Measurements from ENCODE around the gene GMPS. TPM values are rescaled to one million over a fixed set of nuclear protein-coding genes. Genes with fewer than 3 reads are reported as not detected.

GMPS gene
- total RNA-seq, 4 donors from 2014 or later: 30.0 to 46.4 (median 37.6) TPM

- 1% methylated on average over 19 of the region's 19 CpGs for WGBS, 2 donors
- no peak for TF ChIP-seq POLR2A (IDR thresholded peaks at IDR 0.05)
- no peak for TF ChIP-seq CTCF (IDR thresholded peaks at IDR 0.05)
- peak overlapping the region; percentile 99 for H3K4me3 ChIP-seq (ENCODE audit: low read depth, poor library complexity, severe bottlenecking)
- DNase-seq (ENCODE audit: low spot score in 2 of 2): no peak
- intact Hi-C loops (cut with DNase I; ENCODE audit: low total_unique reads): no loop called here
Observed at GRCh38 chr3:155871746-155872158, 1.3 kb downstream of the GMPS start.

- no peak for TF ChIP-seq CTCF (IDR thresholded peaks at IDR 0.05)
- no peak for TF ChIP-seq POLR2A (IDR thresholded peaks at IDR 0.05)
- intact Hi-C loops (cut with DNase I; ENCODE audit: low total_unique reads): no loop called here
- no peak overlapping the region for H3K4me3 ChIP-seq (ENCODE audit: low read depth, poor library complexity, severe bottlenecking)
- WGBS, 2 donors: 69 to 78% methylated on average over 8 of the region's 8 CpGs
- DNase-seq (ENCODE audit: low spot score in 2 of 2): no peak
Observed at GRCh38 chr3:155872904-155873646, 2.6 kb downstream of the GMPS start.

- H3K4me3 ChIP-seq (ENCODE audit: low read depth, poor library complexity, severe bottlenecking): no peak overlapping the region
- 41 to 51% methylated on average over 3 of the region's 3 CpGs for WGBS, 2 donors
- TF ChIP-seq CTCF (IDR thresholded peaks at IDR 0.05) (no peak), POLR2A (IDR thresholded peaks at IDR 0.05) (no peak)
- no peak for DNase-seq (ENCODE audit: low spot score in 2 of 2)
- intact Hi-C loops (cut with DNase I; ENCODE audit: low total_unique reads): no loop called here
Observed at GRCh38 chr3:155876037-155876436, 5.6 kb downstream of the GMPS start.

- WGBS, 2 donors: 86 to 87% methylated on average over 2 of the region's 2 CpGs
- H3K4me3 ChIP-seq (ENCODE audit: low read depth, poor library complexity, severe bottlenecking): no peak overlapping the region
- no peak for DNase-seq (ENCODE audit: low spot score in 2 of 2)
- intact Hi-C loops (cut with DNase I; ENCODE audit: low total_unique reads): no loop called here
- TF ChIP-seq POLR2A (IDR thresholded peaks at IDR 0.05) (no peak), CTCF (IDR thresholded peaks at IDR 0.05) (no peak)
Observed at GRCh38 chr3:155876503-155876902, 6.1 kb downstream of the GMPS start.

GRCh38 chr3:155880286-155880685 lies 9.8 kb downstream of the GMPS start:
- DNase-seq (ENCODE audit: low spot score in 2 of 2): no peak
- TF ChIP-seq POLR2A (IDR thresholded peaks at IDR 0.05) (no peak), CTCF (IDR thresholded peaks at IDR 0.05) (no peak)
- no peak overlapping the region for H3K4me3 ChIP-seq (ENCODE audit: low read depth, poor library complexity, severe bottlenecking)
- intact Hi-C loops (cut with DNase I; ENCODE audit: low total_unique reads): no loop called here

- intact Hi-C loops (cut with DNase I; ENCODE audit: low total_unique reads): no loop called here
- no peak overlapping the region for H3K4me3 ChIP-seq (ENCODE audit: low read depth, poor library complexity, severe bottlenecking)
- DNase-seq (ENCODE audit: low spot score in 2 of 2): no peak
- TF ChIP-seq POLR2A (IDR thresholded peaks at IDR 0.05) (no peak), CTCF (IDR thresholded peaks at IDR 0.05) (no peak)
- WGBS, 2 donors: 74 to 75% methylated on average over 7 of the region's 7 CpGs
Observed at GRCh38 chr3:155884292-155884691, 13.8 kb downstream of the GMPS start.
